ENCODE data around the gene SHTN1. TPM values are rescaled to one million over a fixed set of nuclear protein-coding genes. Genes with fewer than 3 reads are reported as not detected.

The SHTN1 gene
- total and polyA plus RNA-seq, 4 experiments from 2014 or later = 0.12 to 1.6 (median 0.83) TPM; not detected in 1

GRCh38 chr10:116905845-116906210 lies 99.2 kb downstream of the SHTN1 start:
- Mint-ChIP-seq H3K4me1 (no peaks in the 10 kb centered on the region), H3K9me3 (no peaks in the 10 kb centered on the region), H3K36me3 (no peaks in the 10 kb centered on the region), H3K27me3 (no peaks in the 10 kb centered on the region), H3K27ac (no peak overlapping the region), H3K4me3 (no peak overlapping the region)
- H3K4me1 ChIP-seq (ENCODE audit: insufficient read depth, low read length) = no peaks in the 10 kb centered on the region
- no peak for DNase-seq
- no peak overlapping the region for H3K27ac ChIP-seq (ENCODE audit: low read depth, low read length)
- CTCF ChIA-PET (ENCODE audit: partially characterized antibody) = no interaction called here
- no peak overlapping the region for H3K4me3 ChIP-seq (ENCODE audit: low read length in 2 of 2)
- H3K36me3 ChIP-seq (ENCODE audit: insufficient read depth, low read length) = no peaks in the 10 kb centered on the region
- intact Hi-C loops (cut with micrococcal nuclease) = no loop called here
- H3K9me3 ChIP-seq (ENCODE audit: control insufficient read depth in 1 of 2, low read length in 2 of 2) = no peaks in the 10 kb centered on the region
- POLR2A ChIA-PET (ENCODE audit: partially characterized antibody) = no interaction called here
- no peaks in the 10 kb centered on the region for H3K27me3 ChIP-seq (ENCODE audit: insufficient read depth, low read length)

- Histone ChIP-seq H3K4me3 (ENCODE audit: low read length in 2 of 2) (no peak overlapping the region), H3K4me1 (ENCODE audit: insufficient read depth, low read length) (no peaks in the 10 kb centered on the region), H3K36me3 (ENCODE audit: insufficient read depth, low read length) (no peaks in the 10 kb centered on the region), H3K9me3 (ENCODE audit: control insufficient read depth in 1 of 2, low read length in 2 of 2) (no peaks in the 10 kb centered on the region), H3K27me3 (ENCODE audit: insufficient read depth, low read length) (no peaks in the 10 kb centered on the region), H3K27ac (ENCODE audit: low read depth, low read length) (no peak overlapping the region)
- no peak for DNase-seq
- ChIA-PET POLR2A (ENCODE audit: partially characterized antibody) (no interaction called here), CTCF (ENCODE audit: partially characterized antibody) (no interaction called here)
- Mint-ChIP-seq H3K9me3 (no peaks in the 10 kb centered on the region), H3K27me3 (no peaks in the 10 kb centered on the region), H3K36me3 (no peaks in the 10 kb centered on the region), H3K4me1 (no peaks in the 10 kb centered on the region), H3K27ac (no peak overlapping the region), H3K4me3 (no peak overlapping the region)
- intact Hi-C loops (cut with micrococcal nuclease) = no loop called here
These were observed 105.4 kb downstream of the SHTN1 start for GRCh38 chr10:116899626-116900025.

DNA sequence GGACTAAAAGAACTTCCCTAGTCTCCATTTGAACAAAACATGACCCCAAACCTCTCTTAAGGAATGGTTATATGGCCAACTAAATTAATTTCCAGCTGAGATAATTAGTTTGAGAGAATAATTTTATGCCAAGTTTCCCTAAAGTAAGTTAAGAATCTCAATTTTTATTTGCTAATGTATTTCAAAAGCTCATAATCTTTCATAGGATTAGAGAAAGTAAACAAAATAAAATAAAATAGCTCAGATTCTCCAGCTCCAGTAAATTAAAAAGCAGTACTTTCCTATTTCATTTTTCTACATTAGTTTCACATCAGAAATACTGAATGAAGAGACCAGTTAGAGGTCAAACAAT lies 111.3 kb downstream of the SHTN1 start:
- ChIA-PET POLR2A (ENCODE audit: partially characterized antibody) (no interaction called here), CTCF (ENCODE audit: partially characterized antibody) (no interaction called here)
- no peak for DNase-seq
- H3K9me3 ChIP-seq (ENCODE audit: control insufficient read depth in 1 of 2, low read length in 2 of 2) = no peaks in the 10 kb centered on the region
- H3K27ac ChIP-seq (ENCODE audit: low read depth, low read length) = no peak overlapping the region
- no peak overlapping the region for H3K27ac Mint-ChIP-seq
- no peaks in the 10 kb centered on the region for H3K36me3 Mint-ChIP-seq
- no peak overlapping the region for H3K4me3 ChIP-seq (ENCODE audit: low read length in 2 of 2)
- no peaks in the 10 kb centered on the region for H3K27me3 ChIP-seq (ENCODE audit: insufficient read depth, low read length)
- no peaks in the 10 kb centered on the region for H3K4me1 Mint-ChIP-seq
- no peaks in the 10 kb centered on the region for H3K36me3 ChIP-seq (ENCODE audit: insufficient read depth, low read length)
- peaks cover 6 to 10% of the 10 kb centered on the region in 2 donors for H3K27me3 Mint-ChIP-seq
- intact Hi-C loops (cut with micrococcal nuclease) = no loop called here
- no peaks in the 10 kb centered on the region for H3K9me3 Mint-ChIP-seq
- H3K4me1 ChIP-seq (ENCODE audit: insufficient read depth, low read length) = no peaks in the 10 kb centered on the region
- no peak overlapping the region for H3K4me3 Mint-ChIP-seq

GRCh38 chr10:116892907-116893685 lies 111.9 kb downstream of the SHTN1 start:
- Histone ChIP-seq H3K27me3 (ENCODE audit: insufficient read depth, low read length) (no peaks in the 10 kb centered on the region), H3K4me1 (ENCODE audit: insufficient read depth, low read length) (no peaks in the 10 kb centered on the region), H3K9me3 (ENCODE audit: control insufficient read depth in 1 of 2, low read length in 2 of 2) (no peaks in the 10 kb centered on the region), H3K36me3 (ENCODE audit: insufficient read depth, low read length) (no peaks in the 10 kb centered on the region), H3K27ac (ENCODE audit: low read depth, low read length) (no peak overlapping the region), H3K4me3 (ENCODE audit: low read length in 2 of 2) (no peak overlapping the region)
- no peak for DNase-seq
- Mint-ChIP-seq H3K36me3 (no peaks in the 10 kb centered on the region), H3K4me3 (no peak overlapping the region), H3K9me3 (no peaks in the 10 kb centered on the region), H3K4me1 (no peaks in the 10 kb centered on the region), H3K27me3 (peaks cover 6 to 10% of the 10 kb centered on the region in 2 donors), H3K27ac (no peak overlapping the region)
- intact Hi-C loops (cut with micrococcal nuclease) = no loop called here
- POLR2A ChIA-PET (ENCODE audit: partially characterized antibody) = no interaction called here
- CTCF ChIA-PET (ENCODE audit: partially characterized antibody) = no interaction called here

- no peaks in the 10 kb centered on the region for H3K36me3 Mint-ChIP-seq
These were observed 113.8 kb downstream of the SHTN1 start for GRCh38 chr10:116891208-116891607.

GRCh38 chr10:116889066-116889465 lies 115.9 kb downstream of the SHTN1 start:
- Mint-ChIP-seq H3K9me3 (no peaks in the 10 kb centered on the region), H3K36me3 (no peaks in the 10 kb centered on the region), H3K4me1 (no peaks in the 10 kb centered on the region), H3K27me3 (peaks cover 10 to 11% of the 10 kb centered on the region in 2 donors), H3K27ac (no peak overlapping the region), H3K4me3 (no peak overlapping the region)
- no peaks in the 10 kb centered on the region for H3K4me1 ChIP-seq (ENCODE audit: insufficient read depth, low read length)
- H3K4me3 ChIP-seq (ENCODE audit: low read length in 2 of 2) = no peak overlapping the region
- no peaks in the 10 kb centered on the region for H3K27me3 ChIP-seq (ENCODE audit: insufficient read depth, low read length)
- DNase-seq = no peak
- H3K27ac ChIP-seq (ENCODE audit: low read depth, low read length) = no peak overlapping the region
- ChIA-PET CTCF (ENCODE audit: partially characterized antibody) (no interaction called here), POLR2A (ENCODE audit: partially characterized antibody) (no interaction called here)
- no peaks in the 10 kb centered on the region for H3K9me3 ChIP-seq (ENCODE audit: control insufficient read depth in 1 of 2, low read length in 2 of 2)
- no peaks in the 10 kb centered on the region for H3K36me3 ChIP-seq (ENCODE audit: insufficient read depth, low read length)
- intact Hi-C loops (cut with micrococcal nuclease) = no loop called here

More at GRCh38 chr10:116891208-116891607, 113.8 kb downstream of the SHTN1 start:
- no peak overlapping the region for H3K27ac Mint-ChIP-seq
- Histone ChIP-seq H3K27me3 (ENCODE audit: insufficient read depth, low read length) (no peaks in the 10 kb centered on the region), H3K36me3 (ENCODE audit: insufficient read depth, low read length) (no peaks in the 10 kb centered on the region), H3K9me3 (ENCODE audit: control insufficient read depth in 1 of 2, low read length in 2 of 2) (no peaks in the 10 kb centered on the region), H3K4me3 (ENCODE audit: low read length in 2 of 2) (no peak overlapping the region), H3K4me1 (ENCODE audit: insufficient read depth, low read length) (no peaks in the 10 kb centered on the region), H3K27ac (ENCODE audit: low read depth, low read length) (no peak overlapping the region)
- H3K27me3 Mint-ChIP-seq = peaks cover 9 to 10% of the 10 kb centered on the region in 2 donors
- no peaks in the 10 kb centered on the region for H3K4me1 Mint-ChIP-seq
- H3K9me3 Mint-ChIP-seq = no peaks in the 10 kb centered on the region
- DNase-seq = no peak
- ChIA-PET CTCF (ENCODE audit: partially characterized antibody) (no interaction called here), POLR2A (ENCODE audit: partially characterized antibody) (no interaction called here)
- intact Hi-C loops (cut with micrococcal nuclease) = no loop called here
- H3K4me3 Mint-ChIP-seq = no peak overlapping the region

- Histone ChIP-seq H3K4me1 (ENCODE audit: insufficient read depth, low read length) (no peaks in the 10 kb centered on the region), H3K27me3 (ENCODE audit: insufficient read depth, low read length) (no peaks in the 10 kb centered on the region), H3K36me3 (ENCODE audit: insufficient read depth, low read length) (no peaks in the 10 kb centered on the region), H3K9me3 (ENCODE audit: control insufficient read depth in 1 of 2, low read length in 2 of 2) (no peaks in the 10 kb centered on the region), H3K27ac (ENCODE audit: low read depth, low read length) (no peak overlapping the region), H3K4me3 (ENCODE audit: low read length in 2 of 2) (no peak overlapping the region)
- Mint-ChIP-seq H3K27ac (no peak overlapping the region), H3K4me1 (no peaks in the 10 kb centered on the region), H3K4me3 (no peak overlapping the region), H3K9me3 (no peaks in the 10 kb centered on the region), H3K27me3 (peaks cover 10 to 11% of the 10 kb centered on the region in 2 donors), H3K36me3 (no peaks in the 10 kb centered on the region)
- POLR2A ChIA-PET (ENCODE audit: partially characterized antibody) = no interaction called here
- intact Hi-C loops (cut with micrococcal nuclease) = no loop called here
- DNase-seq = no peak
- CTCF ChIA-PET (ENCODE audit: partially characterized antibody) = no interaction called here
These were observed 116.5 kb downstream of the SHTN1 start for GRCh38 chr10:116888380-116889055.
